Esophagus squamous epithelium (tissue), 4 donors: ENCODE measurements around the gene PSMD11.

Source experiments
- POLR2A ChIP-seq, 4 donors: fragments of 450-650 bp; IDR thresholded peaks; one replicate each; pipeline ENCODE4 v1.6.1; 2017; ENCODE audit warnings: antibody characterized with exemption in 4 of 4, mild to moderate bottlenecking in 4 of 4, moderate library complexity in 3 of 4
- TF ChIP-seq, protein P1 (sequence below), 6 experiments: fragments of 450-650 bp in 4 of 6; fragments of 200-600 bp in 2 of 6; sonication (generic) in 2 of 6; IDR thresholded peaks; one replicate each; pipeline ENCODE4 v1.5.1; 2016 to 2019; ENCODE audit warnings: antibody characterized with exemption in 6 of 6, mild to moderate bottlenecking in 4 of 6, moderate library complexity in 4 of 6

DNA sequence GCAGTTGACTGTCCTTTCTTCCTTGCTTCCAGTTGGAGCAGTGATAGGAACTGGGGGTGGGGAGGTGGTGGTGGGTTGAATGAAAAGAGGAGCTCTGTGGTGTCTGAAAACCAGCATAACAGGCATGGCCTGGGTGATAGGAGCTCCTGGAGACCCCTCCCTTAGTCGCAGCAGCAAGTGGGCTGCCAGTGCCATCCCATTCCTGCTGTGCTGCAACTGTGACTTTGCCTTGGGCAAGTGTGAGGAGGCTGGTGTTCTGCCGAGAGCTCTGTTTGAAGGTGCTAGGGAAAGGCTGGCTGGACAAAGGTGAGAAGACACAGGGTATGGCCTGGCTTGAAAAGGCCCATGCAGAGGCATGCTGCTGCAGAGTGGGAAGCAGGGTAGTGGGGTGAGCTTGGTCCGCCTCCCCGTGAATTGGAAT lies 39.7 kb downstream of the PSMD11 start:
- TF ChIP-seq, protein P1, sequence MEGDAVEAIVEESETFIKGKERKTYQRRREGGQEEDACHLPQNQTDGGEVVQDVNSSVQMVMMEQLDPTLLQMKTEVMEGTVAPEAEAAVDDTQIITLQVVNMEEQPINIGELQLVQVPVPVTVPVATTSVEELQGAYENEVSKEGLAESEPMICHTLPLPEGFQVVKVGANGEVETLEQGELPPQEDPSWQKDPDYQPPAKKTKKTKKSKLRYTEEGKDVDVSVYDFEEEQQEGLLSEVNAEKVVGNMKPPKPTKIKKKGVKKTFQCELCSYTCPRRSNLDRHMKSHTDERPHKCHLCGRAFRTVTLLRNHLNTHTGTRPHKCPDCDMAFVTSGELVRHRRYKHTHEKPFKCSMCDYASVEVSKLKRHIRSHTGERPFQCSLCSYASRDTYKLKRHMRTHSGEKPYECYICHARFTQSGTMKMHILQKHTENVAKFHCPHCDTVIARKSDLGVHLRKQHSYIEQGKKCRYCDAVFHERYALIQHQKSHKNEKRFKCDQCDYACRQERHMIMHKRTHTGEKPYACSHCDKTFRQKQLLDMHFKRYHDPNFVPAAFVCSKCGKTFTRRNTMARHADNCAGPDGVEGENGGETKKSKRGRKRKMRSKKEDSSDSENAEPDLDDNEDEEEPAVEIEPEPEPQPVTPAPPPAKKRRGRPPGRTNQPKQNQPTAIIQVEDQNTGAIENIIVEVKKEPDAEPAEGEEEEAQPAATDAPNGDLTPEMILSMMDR (IDR thresholded peaks at IDR 0.05): no peak
- no peak for TF ChIP-seq POLR2A (IDR thresholded peaks at IDR 0.05)
